KMS-11 (cell line): ENCODE measurements around the gene VSTM2B.

ENCODE experiments used
- H2AFZ ChIP-seq: fragments of 200-600 bp; sonication (generic); 2 replicates; pipeline ENCODE4 v1.6.1; 2016; ENCODE audit warnings: antibody characterized with exemption, mixed run types, low read depth
- H3K27ac ChIP-seq: fragments of 200-600 bp; sonication (generic); 2 replicates; pipeline ENCODE4 v1.6.1; 2016; ENCODE audit warnings: mild to moderate bottlenecking, mixed run types
- H3K27me3 ChIP-seq: fragments of 200-600 bp; sonication (generic); 2 replicates; pipeline ENCODE4 v1.6.1; 2017; ENCODE audit warnings: mild to moderate bottlenecking, low read depth, mixed run types, moderate library complexity; ENCODE audit not compliant: insufficient read depth
- H3K36me3 ChIP-seq: fragments of 200-600 bp; sonication (generic); 2 replicates; pipeline ENCODE4 v1.6.1; 2017; ENCODE audit warnings: mild to moderate bottlenecking, mixed run types; ENCODE audit not compliant: insufficient read depth
- H3K4me1 ChIP-seq: fragments of 200-600 bp; sonication (generic); 2 replicates; pipeline ENCODE4 v1.6.1; 2016; ENCODE audit warnings: mild to moderate bottlenecking, low read depth, mixed run types; ENCODE audit not compliant: poor library complexity, severe bottlenecking
- H3K4me2 ChIP-seq: fragments of 200-600 bp; sonication (generic); 2 replicates; pipeline ENCODE4 v1.7.0; 2016; ENCODE audit warnings: mild to moderate bottlenecking, mixed run types
- H3K4me3 ChIP-seq: fragments of 200-600 bp; sonication (generic); IDR thresholded peaks from 2 replicates; pipeline ENCODE4 v1.6.1; 2017; ENCODE audit warnings: low read depth, low read length, mixed read lengths; ENCODE audit not compliant: insufficient read depth
- H3K79me2 ChIP-seq: fragments of 200-600 bp; sonication (generic); 2 replicates; pipeline ENCODE4 v1.6.1; 2016; ENCODE audit warnings: low read depth, mixed run types; ENCODE audit not compliant: insufficient read depth
- H3K9ac ChIP-seq: fragments of 200-600 bp; sonication (generic); 2 replicates; pipeline ENCODE4 v1.6.1; 2016; ENCODE audit warnings: mild to moderate bottlenecking, mixed run types
- H4K20me1 ChIP-seq: fragments of 200-600 bp; sonication (generic); 2 replicates; pipeline ENCODE4 v1.6.1; 2016; ENCODE audit warnings: mild to moderate bottlenecking, mixed run types; ENCODE audit not compliant: insufficient read depth
- TF ChIP-seq, protein P1 (sequence below): fragments of 200-600 bp; sonication (generic); conservative IDR thresholded peaks from 2 replicates; pipeline ENCODE4 v1.6.1; 2017; ENCODE audit warnings: low read depth, mild to moderate bottlenecking, antibody characterized with exemption, low read length, moderate library complexity, mixed read lengths

The VSTM2B gene

DNA sequence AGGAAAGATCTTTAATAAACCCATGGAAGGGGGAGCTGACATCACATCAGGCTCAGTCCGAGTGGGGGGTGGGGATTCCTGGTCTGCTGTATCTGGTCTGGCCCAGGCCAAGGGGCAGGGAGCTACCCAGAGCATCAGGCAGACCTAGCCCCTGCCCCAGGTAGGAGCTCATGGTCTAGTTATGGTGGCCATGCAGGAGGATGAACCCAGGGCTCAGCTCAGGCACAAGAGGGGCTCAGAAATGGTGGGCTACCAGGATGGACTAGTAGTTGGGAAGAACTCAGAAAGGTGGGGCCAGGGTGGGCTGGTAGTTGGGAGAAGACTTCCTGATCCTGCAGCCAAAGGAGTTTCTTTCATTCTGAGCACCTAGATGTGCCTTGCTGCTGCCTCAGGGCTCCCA is 14.3 kb downstream of the VSTM2B start:
- Histone ChIP-seq H3K27ac (no peak overlapping the region), H3K4me3 (no peak overlapping the region), H3K4me2 (no peak overlapping the region), H4K20me1 (no peaks in the 10 kb centered on the region), H3K27me3 (0 out of 2 replicates have a peak, but pooled peaks cover 4% of the 10 kb centered on the region), H2AFZ (no peak overlapping the region), H3K9ac (no peak overlapping the region), H3K36me3 (no peaks in the 10 kb centered on the region), H3K4me1 (no peaks in the 10 kb centered on the region), H3K79me2 (no peaks in the 10 kb centered on the region)
- TF ChIP-seq, protein P1, sequence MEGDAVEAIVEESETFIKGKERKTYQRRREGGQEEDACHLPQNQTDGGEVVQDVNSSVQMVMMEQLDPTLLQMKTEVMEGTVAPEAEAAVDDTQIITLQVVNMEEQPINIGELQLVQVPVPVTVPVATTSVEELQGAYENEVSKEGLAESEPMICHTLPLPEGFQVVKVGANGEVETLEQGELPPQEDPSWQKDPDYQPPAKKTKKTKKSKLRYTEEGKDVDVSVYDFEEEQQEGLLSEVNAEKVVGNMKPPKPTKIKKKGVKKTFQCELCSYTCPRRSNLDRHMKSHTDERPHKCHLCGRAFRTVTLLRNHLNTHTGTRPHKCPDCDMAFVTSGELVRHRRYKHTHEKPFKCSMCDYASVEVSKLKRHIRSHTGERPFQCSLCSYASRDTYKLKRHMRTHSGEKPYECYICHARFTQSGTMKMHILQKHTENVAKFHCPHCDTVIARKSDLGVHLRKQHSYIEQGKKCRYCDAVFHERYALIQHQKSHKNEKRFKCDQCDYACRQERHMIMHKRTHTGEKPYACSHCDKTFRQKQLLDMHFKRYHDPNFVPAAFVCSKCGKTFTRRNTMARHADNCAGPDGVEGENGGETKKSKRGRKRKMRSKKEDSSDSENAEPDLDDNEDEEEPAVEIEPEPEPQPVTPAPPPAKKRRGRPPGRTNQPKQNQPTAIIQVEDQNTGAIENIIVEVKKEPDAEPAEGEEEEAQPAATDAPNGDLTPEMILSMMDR, result no peak

DNA sequence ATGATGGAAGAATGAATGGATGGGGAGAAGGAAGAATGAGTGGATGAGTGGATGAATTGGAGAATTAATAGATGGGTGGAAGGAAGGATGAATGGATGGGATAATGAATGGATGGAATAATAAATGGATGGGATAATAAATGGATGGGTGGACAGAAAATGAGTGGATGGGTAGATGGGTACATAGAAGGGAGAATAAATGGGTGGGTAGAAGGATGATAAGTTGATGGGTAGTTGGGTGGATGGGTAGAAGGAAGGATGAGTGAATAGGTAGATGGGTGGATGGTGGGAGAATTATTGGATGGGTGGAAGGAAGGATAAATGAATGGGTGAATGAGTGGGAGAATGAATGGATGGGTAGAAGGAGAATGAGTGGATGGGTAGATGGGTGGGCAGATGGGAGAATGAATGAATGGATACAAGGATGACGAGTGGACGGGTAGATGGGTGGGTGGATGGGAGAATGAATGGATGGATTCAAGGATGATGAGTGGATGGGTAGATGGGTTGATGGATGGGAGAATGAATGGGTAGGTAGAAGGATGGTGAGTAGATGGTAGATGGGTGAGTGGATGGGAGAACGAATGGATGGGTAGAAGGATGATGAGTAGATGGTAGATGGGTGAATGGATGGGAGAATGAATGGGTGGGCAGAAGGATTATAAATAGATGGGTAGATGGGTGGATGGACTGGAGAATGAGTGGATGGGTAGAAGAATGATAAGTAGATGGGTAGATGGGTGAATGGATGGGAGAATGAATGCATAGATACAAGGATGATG is 15.9 kb downstream of the VSTM2B start:
- no peak overlapping the region for H3K4me2 ChIP-seq
- no peak overlapping the region for H2AFZ ChIP-seq
- H3K27ac ChIP-seq, result no peak overlapping the region
- H3K27me3 ChIP-seq, result 0 out of 2 replicates have a peak, but pooled peaks cover 4% of the 10 kb centered on the region
- TF ChIP-seq, protein P1, result no peak
- H3K9ac ChIP-seq, result no peak overlapping the region
- H3K4me3 ChIP-seq, result no peak overlapping the region
- no peaks in the 10 kb centered on the region for H3K36me3 ChIP-seq
- H3K79me2 ChIP-seq, result no peaks in the 10 kb centered on the region
- no peaks in the 10 kb centered on the region for H4K20me1 ChIP-seq
- H3K4me1 ChIP-seq, result no peaks in the 10 kb centered on the region

DNA sequence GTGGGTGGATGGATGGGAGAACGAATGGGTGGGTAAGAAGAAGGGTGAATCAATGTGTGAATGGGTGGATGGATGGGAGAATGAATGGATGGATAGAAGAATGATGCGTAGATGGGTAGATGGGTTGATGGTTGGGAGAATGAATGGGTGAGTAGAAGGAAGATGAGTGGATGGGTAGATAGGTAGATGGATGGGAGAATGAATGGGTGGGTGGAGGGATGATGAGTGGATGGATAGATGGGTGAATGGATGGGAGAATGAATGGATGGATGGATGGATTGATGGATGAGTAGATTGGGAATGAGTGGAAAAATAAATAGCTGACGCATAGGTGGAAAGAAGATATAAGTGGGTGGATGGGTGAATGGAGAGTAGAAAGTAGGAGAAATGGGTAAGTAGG is 16.5 kb downstream of the VSTM2B start:
- Histone ChIP-seq H3K4me3 (no peak overlapping the region), H3K36me3 (no peaks in the 10 kb centered on the region), H2AFZ (no peak overlapping the region), H3K4me1 (no peaks in the 10 kb centered on the region), H3K4me2 (no peak overlapping the region), H3K27me3 (0 out of 2 replicates have a peak, but pooled peaks cover 4% of the 10 kb centered on the region), H3K27ac (no peak overlapping the region), H4K20me1 (no peaks in the 10 kb centered on the region), H3K9ac (no peak overlapping the region), H3K79me2 (no peaks in the 10 kb centered on the region)
- TF ChIP-seq, protein P1, result no peak

DNA sequence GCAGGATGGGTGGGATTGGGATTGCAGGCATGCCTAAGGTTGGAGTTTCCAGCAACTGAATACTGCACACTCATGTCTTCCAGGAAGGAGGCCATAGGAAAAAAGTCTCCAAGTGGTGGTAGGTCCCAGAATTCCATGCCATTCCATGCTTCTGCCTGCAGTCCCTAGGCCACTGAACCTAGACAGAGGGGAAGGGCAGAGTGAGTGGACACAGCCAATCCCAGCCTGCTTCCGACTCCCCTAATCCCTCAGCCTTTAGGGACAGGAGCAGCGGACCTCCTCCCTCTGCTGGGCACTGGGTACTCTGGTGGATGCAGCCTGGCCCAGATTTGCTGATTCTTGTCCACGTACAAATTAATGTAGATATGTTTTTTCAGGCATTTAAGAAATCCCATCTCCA is 17.0 kb downstream of the VSTM2B start:
- Histone ChIP-seq H3K4me1 (no peaks in the 10 kb centered on the region), H4K20me1 (no peaks in the 10 kb centered on the region), H3K27me3 (0 out of 2 replicates have a peak, but pooled peaks cover 2% of the 10 kb centered on the region), H3K9ac (no peak overlapping the region), H2AFZ (no peak overlapping the region), H3K4me3 (no peak overlapping the region), H3K36me3 (no peaks in the 10 kb centered on the region), H3K4me2 (no peak overlapping the region), H3K27ac (no peak overlapping the region), H3K79me2 (no peaks in the 10 kb centered on the region)
- TF ChIP-seq, protein P1, result no peak
